ENCODE data around the gene KCNK10. TPM values are rescaled to one million over a fixed set of nuclear protein-coding genes. Genes with fewer than 3 reads are reported as not detected.

Gene KCNK10
- total RNA-seq, 1 donor, result not detected

- no peak for TF ChIP-seq CTCF (IDR thresholded peaks at IDR 0.05; ENCODE audit: insufficient read depth, low read length)
- H3K4me3 ChIP-seq (ENCODE audit: low read depth, low read length), result no peak overlapping the region
- DNase-seq (ENCODE audit: low read depth), result no peak
Observed at GRCh38 chr14:88170333-88170732, 152.7 kb downstream of the KCNK10 start.

GRCh38 chr14:88168498-88169165, 154.4 kb downstream of the KCNK10 start:
- peak; percentile 49 for DNase-seq (ENCODE audit: low read depth)
- no peak overlapping the region for H3K4me3 ChIP-seq (ENCODE audit: low read depth, low read length)
- peak; percentile 84 for TF ChIP-seq CTCF (IDR thresholded peaks at IDR 0.05; ENCODE audit: insufficient read depth, low read length)

- TF ChIP-seq CTCF (IDR thresholded peaks at IDR 0.05; ENCODE audit: insufficient read depth, low read length), result no peak
- DNase-seq (ENCODE audit: low read depth), result no peak
- H3K4me3 ChIP-seq (ENCODE audit: low read depth, low read length), result no peak overlapping the region
Observed at GRCh38 chr14:88168025-88168424, 155.0 kb downstream of the KCNK10 start.

- no peak for DNase-seq (ENCODE audit: low read depth)
- no peak for TF ChIP-seq CTCF (IDR thresholded peaks at IDR 0.05; ENCODE audit: insufficient read depth, low read length)
Observed at GRCh38 chr14:88166616-88167015, 156.5 kb downstream of the KCNK10 start.

GRCh38 chr14:88164906-88165534, 158.0 kb downstream of the KCNK10 start:
- TF ChIP-seq CTCF (IDR thresholded peaks at IDR 0.05; ENCODE audit: insufficient read depth, low read length), result no peak
- DNase-seq (ENCODE audit: low read depth), result no peak
- H3K4me3 ChIP-seq (ENCODE audit: low read depth, low read length), result no peak overlapping the region

More at GRCh38 chr14:88166616-88167015, 156.5 kb downstream of the KCNK10 start:
- no peak overlapping the region for H3K4me3 ChIP-seq (ENCODE audit: low read depth, low read length)

GRCh38 chr14:88163731-88164255, 159.3 kb downstream of the KCNK10 start:
- H3K4me3 ChIP-seq (ENCODE audit: low read depth, low read length), result no peak overlapping the region
- DNase-seq (ENCODE audit: low read depth), result no peak
- no peak for TF ChIP-seq CTCF (IDR thresholded peaks at IDR 0.05; ENCODE audit: insufficient read depth, low read length)
